GM12891 (cell line): ENCODE results near the gene GGCX.

Experiments
- DNase-seq: peaks from one replicate; pipeline ENCODE4 v3.0.0; 2011; ENCODE audit warnings: low spot score; ENCODE audit not compliant: insufficient read length
- FAIRE-seq: peaks from 2 replicates; lab custom pipeline; 2011; peaks lifted over from hg19 to GRCh38; lab: Jason Lieb, UNC
- PAX5 ChIP-seq: IDR thresholded peaks from 2 replicates; pipeline ENCODE4 v1.6.1; 2011; ENCODE audit warnings: low read length, moderate library complexity, mild to moderate bottlenecking; ENCODE audit not compliant: insufficient read depth, severe bottlenecking
- POLR2A ChIP-seq: IDR thresholded peaks from 2 replicates; pipeline ENCODE4 v1.6.1; 2011; ENCODE audit warnings: low read depth, low read length, control low read depth
- POLR2AphosphoS5 ChIP-seq: IDR thresholded peaks from 2 replicates; pipeline ENCODE4 v1.6.1; 2011; ENCODE audit warnings: low read depth, low read length, control low read depth
- POU2F2 ChIP-seq: IDR thresholded peaks from 2 replicates; pipeline ENCODE4 v1.6.1; 2011; ENCODE audit warnings: low read depth, mild to moderate bottlenecking, control low read depth, low read length, moderate library complexity
- SPI1 ChIP-seq: IDR thresholded peaks from 2 replicates; pipeline ENCODE4 v1.6.1; 2011; ENCODE audit warnings: low read depth, low read length, control low read depth
- TAF1 ChIP-seq: IDR thresholded peaks from 2 replicates; pipeline ENCODE4 v1.6.1; 2011; ENCODE audit warnings: low read depth, low read length, control low read depth

Gene GGCX

GRCh38 chr2:85497944-85498630, 63.2 kb downstream of the GGCX start:
- no peak for TF ChIP-seq POLR2AphosphoS5
- no peak for TF ChIP-seq POLR2A
- no peak for TF ChIP-seq PAX5
- TF ChIP-seq SPI1: no peak
- TF ChIP-seq POU2F2: no peak
- TF ChIP-seq TAF1: no peak
- FAIRE-seq (no peak), DNase-seq (no peak)

- no peak for DNase-seq
- TF ChIP-seq PAX5: no peak
- no peak for TF ChIP-seq TAF1
- no peak for TF ChIP-seq POU2F2
- TF ChIP-seq SPI1: no peak
- no peak for FAIRE-seq
Observed at GRCh38 chr2:85496436-85496835, 64.9 kb downstream of the GGCX start.
